ENCODE measurements around the gene CEP85L. TPM values are rescaled to one million over a fixed set of nuclear protein-coding genes. Genes with fewer than 3 reads are reported as not detected.
A peak's percentile ranks its signal among the peaks of the same experiment; 100 is the strongest.

CEP85L gene
- total RNA-seq, 1 donor from 2014 or later = 16.8 TPM

DNA sequence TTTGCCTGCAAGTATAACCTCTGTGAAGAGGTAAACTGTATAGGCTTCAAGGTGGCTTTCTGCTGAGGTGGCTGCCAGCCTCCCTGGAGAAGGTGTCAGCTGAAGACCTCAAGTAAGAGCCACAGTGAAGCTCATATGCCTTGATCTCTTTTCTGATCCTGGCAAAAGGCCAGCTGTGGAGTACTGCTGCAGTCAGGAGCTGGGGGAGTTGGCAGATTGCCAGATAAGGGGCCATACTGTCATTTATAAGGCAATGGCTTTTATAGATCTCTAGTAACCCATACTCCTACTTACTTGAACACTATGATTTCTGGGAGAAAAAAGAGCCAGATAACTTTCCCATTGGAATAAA is 8.8 kb upstream of the CEP85L start:
- H3K27ac Mint-ChIP-seq (ENCODE audit: unreplicated experiment) = no peak overlapping the region
- no peaks in the 10 kb centered on the region for H3K27me3 Mint-ChIP-seq (ENCODE audit: low read depth)
- H3K4me1 Mint-ChIP-seq = no peaks in the 10 kb centered on the region
- TF ChIP-seq, protein P1, sequence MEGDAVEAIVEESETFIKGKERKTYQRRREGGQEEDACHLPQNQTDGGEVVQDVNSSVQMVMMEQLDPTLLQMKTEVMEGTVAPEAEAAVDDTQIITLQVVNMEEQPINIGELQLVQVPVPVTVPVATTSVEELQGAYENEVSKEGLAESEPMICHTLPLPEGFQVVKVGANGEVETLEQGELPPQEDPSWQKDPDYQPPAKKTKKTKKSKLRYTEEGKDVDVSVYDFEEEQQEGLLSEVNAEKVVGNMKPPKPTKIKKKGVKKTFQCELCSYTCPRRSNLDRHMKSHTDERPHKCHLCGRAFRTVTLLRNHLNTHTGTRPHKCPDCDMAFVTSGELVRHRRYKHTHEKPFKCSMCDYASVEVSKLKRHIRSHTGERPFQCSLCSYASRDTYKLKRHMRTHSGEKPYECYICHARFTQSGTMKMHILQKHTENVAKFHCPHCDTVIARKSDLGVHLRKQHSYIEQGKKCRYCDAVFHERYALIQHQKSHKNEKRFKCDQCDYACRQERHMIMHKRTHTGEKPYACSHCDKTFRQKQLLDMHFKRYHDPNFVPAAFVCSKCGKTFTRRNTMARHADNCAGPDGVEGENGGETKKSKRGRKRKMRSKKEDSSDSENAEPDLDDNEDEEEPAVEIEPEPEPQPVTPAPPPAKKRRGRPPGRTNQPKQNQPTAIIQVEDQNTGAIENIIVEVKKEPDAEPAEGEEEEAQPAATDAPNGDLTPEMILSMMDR (conservative IDR thresholded peaks at IDR 0.05) = no peak
- no peaks in the 10 kb centered on the region for H3K36me3 Mint-ChIP-seq (ENCODE audit: low read depth)
- H3K4me3 Mint-ChIP-seq = no peak overlapping the region
- H3K9me3 Mint-ChIP-seq = no peaks in the 10 kb centered on the region
- no peak for DNase-seq (ENCODE audit: low read depth, low spot score)

DNA sequence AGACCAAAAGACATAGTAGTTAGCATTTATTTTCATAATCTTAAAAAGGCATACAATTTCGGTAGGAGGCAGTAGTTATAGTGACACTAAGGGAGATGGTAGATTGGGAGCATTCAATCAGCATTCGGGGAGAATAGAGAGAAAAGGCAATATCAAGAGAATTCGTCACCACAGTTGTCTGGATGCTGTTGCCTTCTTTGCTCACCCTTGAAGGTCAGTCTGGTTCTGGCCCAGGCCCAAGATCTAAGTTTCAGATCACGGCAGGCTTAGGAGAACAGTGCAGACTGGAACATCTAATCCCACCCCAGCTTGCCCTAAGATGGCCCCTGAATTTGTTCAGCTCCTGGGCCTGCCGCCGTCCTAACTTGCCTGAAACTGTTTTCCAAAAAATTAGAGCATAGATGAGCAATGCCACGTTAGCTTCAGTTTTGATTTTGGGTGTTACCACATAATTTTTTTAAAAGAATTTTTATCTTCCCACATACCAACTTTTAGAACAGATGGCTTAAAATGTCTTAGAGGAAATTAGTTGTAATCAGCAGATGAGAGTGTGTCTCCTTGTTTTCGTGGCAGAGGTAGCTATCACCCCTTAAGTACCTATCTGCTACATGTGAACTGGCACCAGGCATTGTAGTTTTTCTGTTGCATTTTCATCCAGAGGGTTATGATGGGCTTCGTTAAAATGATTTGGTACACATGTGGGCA is 8.3 kb upstream of the CEP85L start:
- no peak overlapping the region for H3K27ac Mint-ChIP-seq (ENCODE audit: unreplicated experiment)
- TF ChIP-seq, protein P1 (conservative IDR thresholded peaks at IDR 0.05) = no peak

DNA sequence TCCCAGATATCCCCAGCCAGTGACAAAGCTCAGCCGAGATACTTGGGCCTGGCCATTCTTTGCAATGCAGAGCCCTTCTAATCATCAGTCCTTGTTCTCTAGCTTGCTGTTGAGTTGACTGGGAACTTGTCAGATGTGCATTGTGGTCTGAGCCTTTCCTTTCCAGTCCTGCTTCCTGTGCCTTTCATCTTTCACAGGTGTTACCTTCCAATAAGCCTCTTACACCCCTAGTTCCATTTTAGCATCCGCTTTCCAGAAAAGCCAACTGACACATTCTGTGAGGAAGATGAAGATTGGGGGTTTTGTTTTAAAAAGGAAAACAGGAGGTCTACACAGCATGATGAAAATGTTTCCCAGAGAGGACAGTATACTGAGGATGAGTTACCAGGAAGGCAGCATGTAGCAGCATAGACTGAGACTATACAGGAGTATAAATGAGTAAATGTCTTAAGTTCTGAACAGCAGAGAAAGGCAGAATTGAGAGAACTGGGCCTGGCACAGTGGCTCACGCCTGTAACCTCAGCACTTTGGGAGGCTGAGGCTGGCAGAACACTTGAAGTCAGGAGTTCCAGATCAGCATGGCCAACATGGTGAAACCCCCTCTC is 5.6 kb upstream of the CEP85L start:
- no peak for DNase-seq (ENCODE audit: low read depth, low spot score)
- Mint-ChIP-seq H3K9me3 (no peaks in the 10 kb centered on the region), H3K4me3 (no peak overlapping the region), H3K27ac (ENCODE audit: unreplicated experiment) (no peak overlapping the region), H3K4me1 (peaks cover 5% of the 10 kb centered on the region), H3K27me3 (ENCODE audit: low read depth) (no peaks in the 10 kb centered on the region), H3K36me3 (ENCODE audit: low read depth) (no peaks in the 10 kb centered on the region)
- TF ChIP-seq, protein P1 (conservative IDR thresholded peaks at IDR 0.05) = no peak

More for the DNA sequence above, 8.3 kb upstream of the CEP85L start:
- H3K4me1 Mint-ChIP-seq = no peaks in the 10 kb centered on the region
- no peaks in the 10 kb centered on the region for H3K36me3 Mint-ChIP-seq (ENCODE audit: low read depth)
- no peaks in the 10 kb centered on the region for H3K9me3 Mint-ChIP-seq
- no peaks in the 10 kb centered on the region for H3K27me3 Mint-ChIP-seq (ENCODE audit: low read depth)
- no peak overlapping the region for H3K4me3 Mint-ChIP-seq
- DNase-seq (ENCODE audit: low read depth, low spot score) = no peak

DNA sequence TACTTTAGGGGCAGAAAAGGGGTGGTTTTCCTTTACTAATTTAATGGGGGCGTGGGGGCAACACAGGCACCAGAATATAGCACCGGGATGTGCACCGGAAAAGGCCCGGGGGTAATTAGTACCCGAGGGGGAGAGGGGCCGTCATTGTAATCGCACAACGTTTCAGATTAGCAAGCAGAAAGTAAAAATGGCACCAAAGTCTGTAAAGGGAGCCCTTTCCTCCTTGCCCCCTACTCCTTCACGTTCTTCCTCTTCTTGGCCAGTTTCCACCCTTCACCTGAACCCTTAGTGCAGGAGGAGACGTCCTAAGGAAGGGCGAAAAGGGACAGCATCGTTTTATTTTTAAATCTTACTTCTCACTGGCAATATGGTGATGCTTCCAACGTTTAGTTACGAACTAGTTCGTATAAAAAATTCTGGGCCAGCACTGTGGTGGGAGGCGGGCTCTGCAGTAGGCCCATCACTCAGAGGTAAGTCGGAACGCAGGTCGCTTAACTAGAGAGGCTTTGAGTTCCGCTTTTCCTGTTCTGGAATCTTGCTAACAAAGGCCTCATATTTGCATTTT is 742 bp upstream of the CEP85L start:
- H3K4me3 Mint-ChIP-seq = peak overlapping the region; percentile 96
- no peaks in the 10 kb centered on the region for H3K9me3 Mint-ChIP-seq
- DNase-seq (ENCODE audit: low read depth, low spot score) = no peak
- TF ChIP-seq, protein P1 (conservative IDR thresholded peaks at IDR 0.05) = no peak
- peak overlapping the region; percentile 94 for H3K27ac Mint-ChIP-seq (ENCODE audit: unreplicated experiment)
- H3K36me3 Mint-ChIP-seq (ENCODE audit: low read depth) = no peaks in the 10 kb centered on the region
- peaks cover 21% of the 10 kb centered on the region for H3K4me1 Mint-ChIP-seq
- no peaks in the 10 kb centered on the region for H3K27me3 Mint-ChIP-seq (ENCODE audit: low read depth)

DNA sequence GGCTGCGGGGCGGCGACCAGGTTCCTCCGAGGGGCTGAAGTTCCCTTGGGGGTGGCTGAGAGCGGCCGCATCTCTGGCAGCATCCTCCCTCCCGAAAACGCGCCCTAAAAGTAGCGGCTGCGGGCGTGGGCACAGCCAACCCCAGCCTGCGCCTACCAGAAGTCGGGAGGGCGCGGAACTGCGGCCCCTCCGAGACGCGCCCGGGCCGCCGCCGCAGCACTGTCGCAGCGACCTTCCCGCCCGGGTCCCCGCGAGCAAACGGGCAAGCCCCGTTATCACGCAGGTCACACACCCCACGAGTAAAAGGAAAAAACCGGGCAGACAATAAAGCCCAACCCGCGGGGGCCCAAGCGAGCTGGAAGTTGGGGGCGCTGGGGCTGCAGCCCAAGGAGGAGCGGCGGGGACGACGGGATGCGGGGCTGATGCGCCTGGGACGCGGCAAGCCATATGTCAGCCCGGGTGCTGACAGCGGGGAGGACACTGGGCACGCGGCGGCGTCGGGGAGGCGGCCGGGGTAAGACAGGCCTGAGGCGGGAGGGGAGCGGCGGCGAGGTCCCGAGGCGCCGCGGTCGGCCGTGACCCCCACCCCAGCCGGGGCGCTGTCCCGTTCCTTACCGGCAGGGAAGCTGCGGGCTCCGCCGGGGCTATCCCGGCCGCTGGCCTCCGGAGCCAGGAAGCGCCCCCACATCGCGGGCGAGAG is 659 bp downstream of the CEP85L start:
- peaks cover 21% of the 10 kb centered on the region for H3K4me1 Mint-ChIP-seq
- no peaks in the 10 kb centered on the region for H3K27me3 Mint-ChIP-seq (ENCODE audit: low read depth)
- TF ChIP-seq, protein P1 (conservative IDR thresholded peaks at IDR 0.05) = peak; percentile 37
- peak overlapping the region; percentile 93 for H3K4me3 Mint-ChIP-seq
- H3K36me3 Mint-ChIP-seq (ENCODE audit: low read depth) = no peaks in the 10 kb centered on the region
- no peaks in the 10 kb centered on the region for H3K9me3 Mint-ChIP-seq
- peak overlapping the region; percentile 71 for H3K27ac Mint-ChIP-seq (ENCODE audit: unreplicated experiment)
- peak; percentile 37 for DNase-seq (ENCODE audit: low read depth, low spot score)
